Progenitor cell of endocrine pancreas (in vitro differentiated cells): ENCODE measurements around the gene HCST. TPM values are rescaled to one million over a fixed set of nuclear protein-coding genes. Genes with fewer than 3 reads are reported as not detected.
"Not testable (repeated sequence)": the region's sequence is repeated elsewhere in the genome, so short reads cannot be mapped to it uniquely, and the experiment has no call there.

Source experiments
- DNase-seq: peaks from one replicate; pipeline ENCODE4 v3.0.0; 2021; ENCODE audit warnings: low spot score; ENCODE audit not compliant: unreplicated experiment
- H3K27ac Mint-ChIP-seq: 2 replicates; pipeline ENCODE4 v1.8.0; 2021; ENCODE audit warnings: mild to moderate bottlenecking, moderate library complexity, mixed read lengths
- H3K27me3 Mint-ChIP-seq: 2 replicates; pipeline ENCODE4 v1.8.0; 2021; ENCODE audit warnings: mixed read lengths
- H3K36me3 Mint-ChIP-seq: 2 replicates; pipeline ENCODE4 v1.8.0; 2022; ENCODE audit warnings: mixed read lengths; ENCODE audit not compliant: insufficient read depth
- H3K4me1 Mint-ChIP-seq: 2 replicates; pipeline ENCODE4 v1.8.0; 2021; ENCODE audit warnings: low read depth, mixed read lengths
- H3K4me3 Mint-ChIP-seq: 2 replicates; pipeline ENCODE4 v1.8.0; 2021; ENCODE audit warnings: low read depth, mild to moderate bottlenecking, moderate library complexity, mixed read lengths
- H3K9me3 Mint-ChIP-seq: 2 replicates; pipeline ENCODE4 v1.8.0; 2021; ENCODE audit warnings: low read depth, mixed read lengths
- total RNA-seq: library from RNA; stranded (reverse); gene quantifications from 2 replicates; pipeline ENCODE4 v1.2.1, GENCODE V29; 2021
- TF ChIP-seq, protein P1 (sequence below): fragments of 200-600 bp; sonication (generic); IDR thresholded peaks from one replicate; pipeline ENCODE4 v1.5.0; 2021; ENCODE audit warnings: antibody characterized with exemption, mild to moderate bottlenecking; ENCODE audit not compliant: unreplicated experiment

HCST gene
- total RNA-seq, 1 donor from 2014 or later, result not detected

DNA sequence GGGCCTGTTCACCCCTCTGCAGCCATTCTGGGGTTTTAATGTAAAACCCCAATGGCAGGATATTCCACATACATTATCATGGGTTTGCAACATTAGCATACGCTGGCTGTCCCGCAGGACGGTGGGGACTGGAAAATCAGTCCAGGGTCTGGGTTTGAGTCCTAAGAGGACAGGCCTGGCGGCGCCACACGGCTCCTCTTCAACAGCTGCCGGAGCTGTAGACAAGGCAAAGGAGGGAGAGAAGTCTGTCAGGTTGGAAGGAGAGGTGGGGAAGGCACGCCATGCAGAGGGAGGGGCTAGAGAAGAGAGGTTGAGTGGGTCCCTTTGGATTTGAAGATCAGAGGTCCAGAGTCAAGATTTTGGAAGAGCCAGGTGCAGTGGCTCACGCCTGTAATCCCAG is 13.9 kb upstream of the HCST start:
- H3K4me3 Mint-ChIP-seq, result no peak overlapping the region
- H3K9me3 Mint-ChIP-seq, result no peaks in the 10 kb centered on the region
- H3K27me3 Mint-ChIP-seq, result no peaks in the 10 kb centered on the region
- no peak overlapping the region for H3K27ac Mint-ChIP-seq
- DNase-seq, result no peak
- TF ChIP-seq, protein P1, sequence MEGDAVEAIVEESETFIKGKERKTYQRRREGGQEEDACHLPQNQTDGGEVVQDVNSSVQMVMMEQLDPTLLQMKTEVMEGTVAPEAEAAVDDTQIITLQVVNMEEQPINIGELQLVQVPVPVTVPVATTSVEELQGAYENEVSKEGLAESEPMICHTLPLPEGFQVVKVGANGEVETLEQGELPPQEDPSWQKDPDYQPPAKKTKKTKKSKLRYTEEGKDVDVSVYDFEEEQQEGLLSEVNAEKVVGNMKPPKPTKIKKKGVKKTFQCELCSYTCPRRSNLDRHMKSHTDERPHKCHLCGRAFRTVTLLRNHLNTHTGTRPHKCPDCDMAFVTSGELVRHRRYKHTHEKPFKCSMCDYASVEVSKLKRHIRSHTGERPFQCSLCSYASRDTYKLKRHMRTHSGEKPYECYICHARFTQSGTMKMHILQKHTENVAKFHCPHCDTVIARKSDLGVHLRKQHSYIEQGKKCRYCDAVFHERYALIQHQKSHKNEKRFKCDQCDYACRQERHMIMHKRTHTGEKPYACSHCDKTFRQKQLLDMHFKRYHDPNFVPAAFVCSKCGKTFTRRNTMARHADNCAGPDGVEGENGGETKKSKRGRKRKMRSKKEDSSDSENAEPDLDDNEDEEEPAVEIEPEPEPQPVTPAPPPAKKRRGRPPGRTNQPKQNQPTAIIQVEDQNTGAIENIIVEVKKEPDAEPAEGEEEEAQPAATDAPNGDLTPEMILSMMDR, result no peak
- H3K36me3 Mint-ChIP-seq, result peaks cover 19% of the 10 kb centered on the region
- no peaks in the 10 kb centered on the region for H3K4me1 Mint-ChIP-seq

- Mint-ChIP-seq H3K27me3 (no peaks in the 10 kb centered on the region), H3K4me3 (no peak overlapping the region)
- TF ChIP-seq, protein P1, result no peak
These were observed 12.8 kb upstream of the HCST start for GRCh38 chr19:35889370-35890112.

DNA sequence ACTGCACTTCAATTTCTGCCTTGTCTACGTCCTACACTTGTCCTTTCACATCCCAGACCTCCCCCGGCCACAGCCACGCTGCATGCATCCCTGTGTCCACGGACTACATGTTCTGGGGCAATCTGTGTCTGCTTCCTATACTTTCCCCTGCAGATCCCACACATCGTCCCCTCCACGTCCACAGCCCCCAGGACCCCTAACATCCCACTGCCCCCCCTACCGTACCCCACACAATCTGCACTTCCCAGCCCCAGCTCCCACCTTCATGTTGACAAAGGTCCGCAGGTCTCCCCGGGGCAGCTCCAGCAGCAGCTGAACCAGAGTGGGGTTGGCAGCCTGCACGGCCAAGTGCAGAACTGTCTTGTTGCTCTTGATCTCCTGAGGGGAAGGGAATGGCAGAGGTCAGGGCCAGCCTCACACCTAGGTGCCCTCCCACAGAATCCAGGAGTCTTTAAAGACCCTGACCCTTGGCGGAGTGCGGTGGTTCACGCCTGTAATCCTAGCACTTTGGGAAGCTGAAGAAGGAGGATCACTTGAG is 12.1 kb upstream of the HCST start:
- no peaks in the 10 kb centered on the region for H3K9me3 Mint-ChIP-seq
- peaks cover 19% of the 10 kb centered on the region for H3K36me3 Mint-ChIP-seq
- DNase-seq, result no peak
- H3K4me3 Mint-ChIP-seq, result no peak overlapping the region
- no peaks in the 10 kb centered on the region for H3K27me3 Mint-ChIP-seq
- TF ChIP-seq, protein P1, result no peak
- H3K4me1 Mint-ChIP-seq, result no peaks in the 10 kb centered on the region
- no peak overlapping the region for H3K27ac Mint-ChIP-seq

More at GRCh38 chr19:35889370-35890112, 12.8 kb upstream of the HCST start:
- DNase-seq, result no peak
- no peaks in the 10 kb centered on the region for H3K4me1 Mint-ChIP-seq
- H3K36me3 Mint-ChIP-seq, result peaks cover 19% of the 10 kb centered on the region
- H3K27ac Mint-ChIP-seq, result no peak overlapping the region
- no peaks in the 10 kb centered on the region for H3K9me3 Mint-ChIP-seq

GRCh38 chr19:35891819-35892218 is 10.5 kb upstream of the HCST start:
- not testable (repeated sequence) for H3K4me1 Mint-ChIP-seq, H3K9me3 Mint-ChIP-seq, H3K27ac Mint-ChIP-seq, H3K4me3 Mint-ChIP-seq, DNase-seq, H3K27me3 Mint-ChIP-seq
- peaks cover 15% of the 10 kb centered on the region for H3K36me3 Mint-ChIP-seq

- Mint-ChIP-seq H3K4me1 (peaks cover 5% of the 10 kb centered on the region), H3K27ac (no peak overlapping the region), H3K9me3 (no peaks in the 10 kb centered on the region), H3K27me3 (no peaks in the 10 kb centered on the region), H3K36me3 (peaks cover 3% of the 10 kb centered on the region), H3K4me3 (no peak overlapping the region)
- no peak for DNase-seq
- TF ChIP-seq, protein P1, result no peak
These were observed 8.0 kb upstream of the HCST start for GRCh38 chr19:35894342-35894741.
